NCI-H774 (cell line): ENCODE measurements around the gene TPD52L1.
"Not testable (repeated sequence)": the region's sequence is repeated elsewhere in the genome, so short reads cannot be mapped to it uniquely, and the experiment has no call there.

Source experiments
- DNase-seq: peaks from one replicate; lab custom pipeline; 2025; lab: John Stamatoyannopoulos, UW

TPD52L1 gene

GRCh38 chr6:125142618-125143017 lies 11.0 kb upstream of the TPD52L1 start:
- DNase-seq = no peak

GRCh38 chr6:125144822-125145221 lies 8.8 kb upstream of the TPD52L1 start:
- DNase-seq = no peak

- DNase-seq = no peak
Measured at GRCh38 chr6:125149256-125150144, 4.1 kb upstream of the TPD52L1 start.

GRCh38 chr6:125151700-125152099 lies 1.9 kb upstream of the TPD52L1 start:
- DNase-seq = no peak

GRCh38 chr6:125154118-125154760 lies 666 bp downstream of the TPD52L1 start:
- DNase-seq = no peak

- no peak for DNase-seq
Measured at GRCh38 chr6:125154761-125155135, 1.2 kb downstream of the TPD52L1 start.

GRCh38 chr6:125155344-125155743 lies 1.8 kb downstream of the TPD52L1 start:
- DNase-seq = no peak

- DNase-seq = no peak
Measured at GRCh38 chr6:125156496-125156895, 2.9 kb downstream of the TPD52L1 start.

- no peak for DNase-seq
Measured at GRCh38 chr6:125157280-125157679, 3.7 kb downstream of the TPD52L1 start.

GRCh38 chr6:125157725-125158124 lies 4.2 kb downstream of the TPD52L1 start:
- DNase-seq = no peak

GRCh38 chr6:125163339-125163738 lies 9.8 kb downstream of the TPD52L1 start:
- DNase-seq = not testable (repeated sequence)

GRCh38 chr6:125163811-125164210 lies 10.2 kb downstream of the TPD52L1 start:
- no peak for DNase-seq

- DNase-seq = no peak
Measured at GRCh38 chr6:125164696-125165095, 11.1 kb downstream of the TPD52L1 start.

GRCh38 chr6:125165256-125165655 lies 11.7 kb downstream of the TPD52L1 start:
- DNase-seq = no peak

GRCh38 chr6:125165776-125166175 lies 12.2 kb downstream of the TPD52L1 start:
- DNase-seq = no peak

GRCh38 chr6:125166711-125167110 lies 13.1 kb downstream of the TPD52L1 start:
- DNase-seq = no peak

- DNase-seq = no peak
Measured at GRCh38 chr6:125167579-125167978, 14.0 kb downstream of the TPD52L1 start.

- no peak for DNase-seq
Measured at GRCh38 chr6:125169058-125169457, 15.5 kb downstream of the TPD52L1 start.

- DNase-seq = no peak
Measured at GRCh38 chr6:125169522-125169921, 15.9 kb downstream of the TPD52L1 start.

- no peak for DNase-seq
Measured at GRCh38 chr6:125170376-125170775, 16.8 kb downstream of the TPD52L1 start.

GRCh38 chr6:125173341-125174095 lies 19.9 kb downstream of the TPD52L1 start:
- DNase-seq = no peak

GRCh38 chr6:125174626-125175025 lies 21.1 kb downstream of the TPD52L1 start:
- no peak for DNase-seq
